Measurements from ENCODE around the gene PEMT. TPM values are rescaled to one million over a fixed set of nuclear protein-coding genes. Genes with fewer than 3 reads are reported as not detected.

The PEMT gene
- total and polyA plus RNA-seq, 10 donors = 8.9 to 21.3 (median 14.8) TPM

DNA sequence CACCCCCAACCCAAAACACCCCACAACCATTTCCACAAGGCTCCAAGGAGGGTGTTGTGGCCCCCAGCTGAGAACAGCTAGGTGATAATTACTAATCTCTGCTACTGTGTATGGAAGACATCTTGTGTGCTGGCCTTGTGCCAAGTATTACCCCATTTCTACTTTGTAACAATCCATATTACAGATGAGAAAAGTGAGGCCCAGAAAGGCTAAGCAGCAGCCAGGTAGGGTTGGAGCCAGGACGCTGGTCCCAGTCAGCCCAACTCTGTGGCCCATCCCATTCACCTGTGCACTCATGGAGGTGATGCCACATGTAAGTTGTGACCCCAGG is 12.4 kb upstream of the PEMT start:
- intact Hi-C loops (cut with DNase I; ENCODE audit: low total_unique reads) = no loop called here
- no peak for DNase-seq
- H3K27ac ChIP-seq = no peak overlapping the region
- peaks cover 0 to 24% (median 9%) of the 10 kb centered on the region in 6 donors for H3K4me1 ChIP-seq
- no peaks in the 10 kb centered on the region for H3K27me3 ChIP-seq (replicated peaks in 1 of 7)
- H3K9me3 ChIP-seq = no peaks in the 10 kb centered on the region
- 78 to 100% (median 100%) methylated on average over 1 of the region's 1 CpG for WGBS, 5 donors
- TF ChIP-seq POLR2AphosphoS5 (IDR thresholded peaks at IDR 0.05) (no peak), CTCF (IDR thresholded peaks at IDR 0.05 in 8 of 11, conservative IDR thresholded peaks at IDR 0.05 in 3 of 11) (no peak), POLR2A (IDR thresholded peaks at IDR 0.05) (no peak)
- H3K4me3 ChIP-seq = no peak overlapping the region
- no peaks in the 10 kb centered on the region for H3K36me3 ChIP-seq

DNA sequence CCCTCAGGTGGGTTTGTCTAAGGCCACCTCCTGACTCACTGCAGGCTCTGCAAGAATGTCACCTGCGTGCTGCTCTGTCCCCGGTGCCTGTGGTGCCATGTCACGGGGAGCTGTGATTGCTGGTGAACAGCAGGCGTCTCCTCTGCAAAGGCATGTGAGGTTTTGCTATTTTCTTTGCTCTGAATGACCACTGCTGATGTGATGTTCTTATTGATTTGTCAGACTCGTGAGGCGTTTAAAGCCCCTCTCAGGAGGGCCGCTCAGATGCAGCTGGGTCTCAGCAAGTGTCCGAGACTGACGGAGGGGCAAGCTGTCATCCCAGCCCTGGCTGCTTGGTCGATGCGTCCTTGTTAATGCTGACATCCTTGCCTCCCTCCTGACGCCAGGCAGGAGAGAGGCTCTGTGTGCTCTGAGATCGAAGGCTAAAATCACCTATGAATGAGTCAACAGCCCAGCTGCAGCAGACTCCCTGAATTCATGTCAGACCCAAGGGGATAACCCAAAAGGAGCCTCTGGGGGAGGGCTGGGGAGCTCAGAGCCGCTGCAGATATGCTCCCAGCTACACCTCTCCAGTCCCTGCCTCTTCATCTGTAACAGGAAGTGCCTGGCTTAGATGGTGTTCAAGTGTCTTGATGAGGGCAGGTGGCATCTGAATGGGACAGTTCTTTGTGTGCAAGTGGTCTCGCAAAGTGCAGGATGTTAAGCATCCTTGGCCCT is 11.8 kb upstream of the PEMT start:
- DNase-seq = no peak
- intact Hi-C loops (cut with DNase I; ENCODE audit: low total_unique reads) = no loop called here
- no peaks in the 10 kb centered on the region for H3K9me3 ChIP-seq
- H3K36me3 ChIP-seq = no peaks in the 10 kb centered on the region
- H3K4me3 ChIP-seq = no peak overlapping the region
- H3K4me1 ChIP-seq = peaks cover 0 to 24% (median 9%) of the 10 kb centered on the region in 6 donors
- WGBS, 5 donors = 84 to 88% (median 87%) methylated on average over 13 to 15 of the region's 15 CpGs
- TF ChIP-seq POLR2A (IDR thresholded peaks at IDR 0.05) (no peak), POLR2AphosphoS5 (IDR thresholded peaks at IDR 0.05) (no peak), CTCF (IDR thresholded peaks at IDR 0.05 in 8 of 11, conservative IDR thresholded peaks at IDR 0.05 in 3 of 11) (no peak)
- H3K27me3 ChIP-seq (replicated peaks in 1 of 7) = no peaks in the 10 kb centered on the region
- H3K27ac ChIP-seq = no peak overlapping the region

GRCh38 chr17:17599965-17600364 is 8.5 kb upstream of the PEMT start:
- intact Hi-C loops (cut with DNase I; ENCODE audit: low total_unique reads) = no loop called here
- no peak overlapping the region for H3K27ac ChIP-seq
- H3K4me1 ChIP-seq = peaks cover 0 to 2% (median under 1%) of the 10 kb centered on the region in 6 donors
- 82 to 95% (median 94%) methylated on average over 4 of the region's 4 CpGs for WGBS, 5 donors
- no peak for TF ChIP-seq CTCF (IDR thresholded peaks at IDR 0.05 in 8 of 11, conservative IDR thresholded peaks at IDR 0.05 in 3 of 11)
- no peak for TF ChIP-seq POLR2AphosphoS5 (IDR thresholded peaks at IDR 0.05)
- TF ChIP-seq POLR2A (IDR thresholded peaks at IDR 0.05) = no peak
- no peaks in the 10 kb centered on the region for H3K36me3 ChIP-seq
- no peak for DNase-seq
- H3K9me3 ChIP-seq = no peaks in the 10 kb centered on the region
- H3K27me3 ChIP-seq (replicated peaks in 1 of 7) = no peaks in the 10 kb centered on the region
- H3K4me3 ChIP-seq = no peak overlapping the region

- WGBS, 5 donors = 89 to 100% (median 92%) methylated on average over 2 of the region's 2 CpGs
- Histone ChIP-seq H3K4me3 (no peak overlapping the region), H3K36me3 (no peaks in the 10 kb centered on the region), H3K4me1 (peaks cover 0 to 6% (median 3%) of the 10 kb centered on the region in 6 donors), H3K9me3 (no peaks in the 10 kb centered on the region), H3K27me3 (replicated peaks in 1 of 7) (no peaks in the 10 kb centered on the region), H3K27ac (no peak overlapping the region)
- TF ChIP-seq POLR2A (IDR thresholded peaks at IDR 0.05) (no peak), POLR2AphosphoS5 (IDR thresholded peaks at IDR 0.05) (no peak), CTCF (IDR thresholded peaks at IDR 0.05 in 8 of 11, conservative IDR thresholded peaks at IDR 0.05 in 3 of 11) (no peak)
- no peak for DNase-seq
- intact Hi-C loops (cut with DNase I; ENCODE audit: low total_unique reads) = no loop called here
Observed at GRCh38 chr17:17598003-17598402, 6.5 kb upstream of the PEMT start.
